Measurements from ENCODE around the gene SIRT4. TPM values are rescaled to one million over a fixed set of nuclear protein-coding genes. Genes with fewer than 3 reads are reported as not detected.

The SIRT4 gene
- total and polyA plus RNA-seq, 2 of the 8 experiments (the other 6 are each of a cell fraction or from before 2014, with no cell fraction given): 3.8 to 4.1 TPM

- no peak for TF ChIP-seq PHF8 (conservative IDR thresholded peaks at IDR 0.05; ENCODE audit: low read depth, low read length)
- no peak for TF ChIP-seq CTBP2 (IDR thresholded peaks at IDR 0.05; ENCODE audit: borderline replicate concordance, insufficient read depth, insufficient read length, low read length)
- no peak for TF ChIP-seq JUN (IDR thresholded peaks at IDR 0.05; ENCODE audit: low read depth, low read length)
- TF ChIP-seq ATF2 (IDR thresholded peaks at IDR 0.05; ENCODE audit: low read length): no peak
- no peak for TF ChIP-seq CHD1 (IDR thresholded peaks at IDR 0.05; ENCODE audit: low read depth, low read length)
- no peak for TF ChIP-seq TEAD4 (IDR thresholded peaks at IDR 0.05; ENCODE audit: low read depth, low read length)
Observed at GRCh38 chr12:120343692-120344091, 41.6 kb downstream of the SIRT4 start (continued).

All from H1 (cell line).